SK-N-MC (cell line): Measurements from ENCODE around the gene MAEL.

Experiments
- DNase-seq: peaks from one replicate; pipeline ENCODE4 v3.0.0-alpha.2; 2011; ENCODE audit warnings: low read depth, low spot score
- H3K27ac ChIP-seq: fragments of 200-600 bp; sonication (generic); 2 replicates; pipeline ENCODE4 v1.5.1; 2016; ENCODE audit warnings: mixed run types
- H3K36me3 ChIP-seq: fragments of 200-600 bp; sonication (generic); 2 replicates; pipeline ENCODE4 v1.6.1; 2017; ENCODE audit warnings: antibody characterized with exemption, low read length, mixed read lengths; ENCODE audit not compliant: insufficient read depth
- H3K4me3 ChIP-seq: fragments of 200-600 bp; sonication (generic); 2 replicates; pipeline ENCODE4 v1.5.1; 2016
- H3K9ac ChIP-seq: fragments of 200-600 bp; sonication (generic); 2 replicates; pipeline ENCODE4 v1.8.0; 2017; ENCODE audit warnings: mixed run types, mixed read lengths; ENCODE audit not compliant: insufficient read length
- H3K9me3 ChIP-seq: fragments of 200-600 bp; sonication (generic); 2 replicates; pipeline ENCODE4 v1.6.1; 2017; ENCODE audit warnings: low read depth, mild to moderate bottlenecking, antibody characterized with exemption, low read length, moderate library complexity, mixed read lengths
- EZH2 ChIP-seq: fragments of 200-600 bp; sonication (generic); IDR thresholded peaks from one replicate; pipeline ENCODE4 v1.6.1; 2017; ENCODE audit warnings: antibody characterized with exemption
- FOXP2 ChIP-seq: optimal IDR thresholded peaks from 2 replicates; pipeline ENCODE3; 2011; ENCODE audit warnings: mild to moderate bottlenecking, moderate library complexity; ENCODE audit not compliant: insufficient read depth; ENCODE audit errors: extremely low read length, control extremely low read depth
- POLR2AphosphoS5 ChIP-seq: IDR thresholded peaks from 2 replicates; pipeline ENCODE4 v1.6.1; 2012; ENCODE audit warnings: mild to moderate bottlenecking, low read depth, low read length, borderline replicate concordance

The MAEL gene

GRCh38 chr1:166988974-166989515 lies at the start of gene MAEL:
MAEL (plus strand) TSS chr1:166989280; CDS start chr1:166989353, 73 bp downstream.
- TF ChIP-seq POLR2AphosphoS5 (no peak), EZH2 (no peak), FOXP2 (no peak)
- Histone ChIP-seq H3K9me3 (no peaks in the 10 kb centered on the region), H3K4me3 (no peak within 1 kb of the TSS), H3K27ac (no peak within 1 kb of the TSS), H3K9ac (no peak within 1 kb of the TSS), H3K36me3 (no peaks in the 10 kb centered on the region)
- no peak for DNase-seq

GRCh38 chr1:166939741-166940375 lies 49.2 kb upstream of the MAEL start:
- Histone ChIP-seq H3K4me3 (no peak overlapping the region), H3K27ac (no peak overlapping the region), H3K36me3 (no peaks in the 10 kb centered on the region), H3K9ac (no peak overlapping the region), H3K9me3 (no peaks in the 10 kb centered on the region)
- DNase-seq: no peak
- TF ChIP-seq POLR2AphosphoS5: no peak
- no peak for TF ChIP-seq EZH2
- no peak for TF ChIP-seq FOXP2

DNA sequence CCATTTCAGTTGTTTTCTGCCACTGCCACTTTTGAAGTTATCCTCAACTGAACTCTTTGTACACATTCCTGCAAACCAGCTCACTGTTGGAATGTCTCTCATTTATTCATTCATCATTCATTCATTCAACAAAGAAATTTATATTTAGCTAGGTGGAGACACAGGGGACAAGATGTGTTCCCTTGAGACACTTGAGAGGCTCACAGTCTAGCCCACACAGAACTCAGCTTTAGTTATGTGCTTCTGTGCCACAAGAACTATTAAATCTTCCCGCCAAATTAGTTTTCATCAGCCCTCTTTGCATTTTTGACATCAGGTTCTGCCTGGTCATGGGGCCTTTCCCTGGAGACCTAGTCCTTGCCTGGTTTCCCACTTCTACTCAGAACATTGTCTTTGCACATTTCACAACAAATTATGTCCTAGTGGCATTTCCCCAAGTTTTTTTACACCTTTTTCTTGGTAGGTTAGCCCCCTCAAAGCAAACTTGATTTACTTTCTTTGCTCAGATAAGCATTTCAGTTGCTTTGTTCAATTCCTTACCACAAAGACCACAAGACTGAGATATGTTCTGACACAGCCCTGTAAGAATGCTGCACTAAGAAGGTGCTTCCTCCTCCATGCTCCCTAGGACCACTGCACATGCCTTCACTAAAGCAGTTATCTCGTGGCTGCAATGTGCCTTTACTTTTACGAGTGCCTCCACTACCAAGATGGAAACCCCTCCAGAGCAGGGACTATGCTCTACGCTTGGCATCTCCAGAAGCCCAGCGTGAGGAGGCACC lies 44.7 kb upstream of the MAEL start:
- Histone ChIP-seq H3K36me3 (no peaks in the 10 kb centered on the region), H3K27ac (no peak overlapping the region), H3K4me3 (no peak overlapping the region), H3K9ac (no peak overlapping the region), H3K9me3 (no peaks in the 10 kb centered on the region)
- TF ChIP-seq FOXP2: no peak
- TF ChIP-seq EZH2: no peak
- TF ChIP-seq POLR2AphosphoS5: no peak
- DNase-seq: no peak

DNA sequence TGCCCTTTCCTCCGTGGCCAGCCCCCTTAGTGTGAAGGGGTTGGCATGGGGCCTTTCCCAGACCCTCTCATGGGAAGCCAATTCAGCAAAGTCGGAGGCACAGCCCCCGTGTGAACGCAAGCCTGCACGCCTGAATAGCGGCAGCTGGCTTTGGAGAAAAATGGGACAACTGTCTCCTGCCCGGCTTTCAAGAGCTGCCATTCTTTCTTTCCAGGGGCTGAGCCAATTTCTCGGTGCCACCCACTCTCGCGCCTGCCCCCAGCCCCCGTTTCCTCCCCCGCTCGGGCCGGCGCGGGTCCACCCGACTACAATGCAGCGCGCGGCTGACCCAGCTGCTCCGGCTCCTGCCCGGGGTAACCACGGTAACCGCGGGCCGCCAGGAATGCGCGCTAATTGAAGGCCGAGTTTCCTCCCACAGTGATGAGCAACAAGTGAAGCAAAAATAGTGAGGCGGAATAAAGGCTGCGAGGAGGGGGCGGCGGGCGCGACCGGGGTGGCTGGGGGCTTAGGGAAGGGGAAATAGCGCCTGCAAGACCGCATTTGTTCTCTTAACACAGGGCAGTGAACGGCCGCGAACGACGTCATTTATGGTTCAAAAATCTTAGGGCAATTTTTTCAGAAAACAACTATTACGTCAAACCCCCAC lies 41.6 kb upstream of the MAEL start:
- Histone ChIP-seq H3K27ac (no peak overlapping the region), H3K9ac (no peak overlapping the region), H3K36me3 (no peaks in the 10 kb centered on the region), H3K4me3 (no peak overlapping the region), H3K9me3 (no peaks in the 10 kb centered on the region)
- no peak for DNase-seq
- TF ChIP-seq FOXP2 (no peak), EZH2 (peak; percentile 63), POLR2AphosphoS5 (no peak)

DNA sequence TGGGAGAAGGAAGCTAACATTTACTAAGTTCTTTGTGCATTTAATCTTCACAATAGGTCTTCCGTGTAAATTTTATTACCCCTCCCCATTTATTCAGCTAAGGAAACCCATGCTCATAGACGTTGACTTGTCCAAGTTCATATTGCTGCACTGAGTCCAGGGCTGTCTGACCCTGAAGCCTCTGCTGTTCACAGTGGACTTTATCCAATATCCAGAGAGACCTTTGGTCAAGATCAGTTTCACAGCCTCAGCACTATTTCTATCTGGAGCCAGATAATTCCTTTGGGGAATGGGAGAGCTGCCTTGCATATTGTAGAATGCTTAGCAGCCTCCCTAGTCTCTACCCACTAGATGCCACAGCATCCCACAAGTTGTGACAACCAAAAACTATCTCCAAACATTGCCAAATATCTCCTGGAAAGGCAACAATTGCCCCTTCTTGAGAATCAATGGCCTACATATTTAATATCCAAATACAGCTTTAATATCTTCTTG lies 40.2 kb upstream of the MAEL start:
- H3K4me3 ChIP-seq: no peak overlapping the region
- H3K9ac ChIP-seq: no peak overlapping the region
- no peaks in the 10 kb centered on the region for H3K36me3 ChIP-seq
- DNase-seq: no peak
- no peaks in the 10 kb centered on the region for H3K9me3 ChIP-seq
- TF ChIP-seq FOXP2: no peak
- no peak for TF ChIP-seq POLR2AphosphoS5
- no peak for TF ChIP-seq EZH2
- H3K27ac ChIP-seq: no peak overlapping the region

DNA sequence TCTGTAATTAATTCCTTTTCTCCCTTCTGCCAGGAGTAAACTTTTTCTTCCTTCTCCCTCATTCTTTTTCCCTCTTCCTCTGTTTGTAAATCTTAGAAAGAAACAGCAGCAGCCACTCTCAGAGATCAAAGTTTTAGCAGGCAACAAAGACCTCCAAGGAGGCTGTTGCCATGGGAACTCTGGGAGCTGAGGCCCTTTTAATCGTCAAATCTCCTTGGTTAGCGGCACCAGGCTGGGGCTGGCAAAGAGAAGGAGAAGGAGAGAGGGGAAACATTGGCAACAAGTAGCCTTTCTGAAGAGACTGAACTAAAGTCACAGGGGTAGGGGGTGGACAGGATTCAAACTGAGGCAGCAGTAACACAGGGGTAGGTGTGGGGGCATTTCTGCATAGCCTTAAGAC lies 38.9 kb upstream of the MAEL start:
- H3K9ac ChIP-seq: no peak overlapping the region
- DNase-seq: no peak
- H3K9me3 ChIP-seq: no peaks in the 10 kb centered on the region
- H3K4me3 ChIP-seq: no peak overlapping the region
- TF ChIP-seq POLR2AphosphoS5: no peak
- TF ChIP-seq FOXP2: no peak
- TF ChIP-seq EZH2: no peak
- H3K27ac ChIP-seq: no peak overlapping the region
- H3K36me3 ChIP-seq: no peaks in the 10 kb centered on the region

DNA sequence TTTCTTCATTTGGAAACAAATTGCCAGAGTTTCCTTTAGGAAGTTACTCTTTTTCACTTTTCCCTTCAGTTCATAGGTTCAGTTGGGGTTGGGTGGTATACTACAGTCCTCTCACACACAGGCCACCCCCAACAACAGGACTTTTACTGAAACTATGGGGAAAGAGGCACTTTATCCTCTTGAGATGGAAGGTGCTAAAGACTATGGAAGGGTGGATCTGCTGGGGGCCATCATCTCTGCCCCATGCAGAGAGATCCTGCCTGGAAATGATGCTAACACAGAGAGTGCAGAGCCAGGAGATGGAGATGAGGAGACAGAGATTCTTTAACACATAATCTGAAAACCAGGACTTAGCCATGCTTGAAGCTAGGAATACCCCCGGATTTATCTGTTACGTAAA lies 38.0 kb upstream of the MAEL start:
- H3K4me3 ChIP-seq: no peak overlapping the region
- no peak for DNase-seq
- TF ChIP-seq FOXP2 (no peak), EZH2 (no peak)
- no peaks in the 10 kb centered on the region for H3K36me3 ChIP-seq
- H3K27ac ChIP-seq: no peak overlapping the region
- H3K9me3 ChIP-seq: no peaks in the 10 kb centered on the region
- no peak overlapping the region for H3K9ac ChIP-seq
